KOPT-K1 (cell line): ENCODE data around the gene FXR2.

Experiments used
- H3K27ac ChIP-seq: fragments of 200-600 bp; sonication (generic); 2 replicates; pipeline ENCODE4 v1.5.1; 2016; ENCODE audit warnings: antibody characterized with exemption, mild to moderate bottlenecking, low read depth, low read length; ENCODE audit not compliant: poor library complexity, severe bottlenecking
- H3K36me3 ChIP-seq: fragments of 200-600 bp; sonication (generic); 2 replicates; pipeline ENCODE4 v1.5.1; 2017; ENCODE audit warnings: antibody characterized with exemption, mild to moderate bottlenecking, low read length, moderate library complexity; ENCODE audit not compliant: insufficient read depth
- H3K9me3 ChIP-seq: fragments of 200-600 bp; sonication (generic); 2 replicates; pipeline ENCODE4 v1.5.1; 2017; ENCODE audit warnings: antibody characterized with exemption, low read length, mild to moderate bottlenecking; ENCODE audit not compliant: insufficient read depth, poor library complexity, severe bottlenecking

Gene FXR2

GRCh38 chr17:7557775-7558543 lies 56.7 kb downstream of the FXR2 start:
- H3K36me3 ChIP-seq, result peaks cover 2% of the 10 kb centered on the region; the same call in 1 of the 2 replicates
- H3K27ac ChIP-seq, result no peak overlapping the region
- H3K9me3 ChIP-seq, result no peaks in the 10 kb centered on the region

DNA sequence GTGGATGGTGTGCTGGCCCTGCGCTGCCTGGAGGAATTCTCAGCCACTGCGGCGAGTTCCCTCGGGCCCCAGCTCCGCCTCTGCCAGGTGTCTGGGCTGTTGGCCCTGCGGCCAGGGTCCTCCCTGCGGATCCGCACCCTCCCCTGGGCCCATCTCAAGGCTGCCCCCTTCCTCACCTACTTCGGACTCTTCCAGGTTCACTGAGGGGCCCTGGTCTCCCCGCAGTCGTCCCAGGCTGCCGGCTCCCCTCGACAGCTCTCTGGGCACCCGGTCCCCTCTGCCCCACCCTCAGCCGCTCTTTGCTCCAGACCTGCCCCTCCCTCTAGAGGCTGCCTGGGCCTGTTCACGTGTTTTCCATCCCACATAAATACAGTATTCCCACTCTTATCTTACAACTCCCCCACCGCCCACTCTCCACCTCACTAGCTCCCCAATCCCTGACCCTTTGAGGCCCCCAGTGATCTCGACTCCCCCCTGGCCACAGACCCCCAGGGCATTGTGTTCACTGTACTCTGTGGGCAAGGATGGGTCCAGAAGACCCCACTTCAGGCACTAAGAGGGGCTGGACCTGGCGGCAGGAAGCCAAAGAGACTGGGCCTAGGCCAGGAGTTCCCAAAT lies 57.4 kb downstream of the FXR2 start:
- no peaks in the 10 kb centered on the region for H3K36me3 ChIP-seq
- H3K27ac ChIP-seq, result no peak overlapping the region
- no peaks in the 10 kb centered on the region for H3K9me3 ChIP-seq

DNA sequence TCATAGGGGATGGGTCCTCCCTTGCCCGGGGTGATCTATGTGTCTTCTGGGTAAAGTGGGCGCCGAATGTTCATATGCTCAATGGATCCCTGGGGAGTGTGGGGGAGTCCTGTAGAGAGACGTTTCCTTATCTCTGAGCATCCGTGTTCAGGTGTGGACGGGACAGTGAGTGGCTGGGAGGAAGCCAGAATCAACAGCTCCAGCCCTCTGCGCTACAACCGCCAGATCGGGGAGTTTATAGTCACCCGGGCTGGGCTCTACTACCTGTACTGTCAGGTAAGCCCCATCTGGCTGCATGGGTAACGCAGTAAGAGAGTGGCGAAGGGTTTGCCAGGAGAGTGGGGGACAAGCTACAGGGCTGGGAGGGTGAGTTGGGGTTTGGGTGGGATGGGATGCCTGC lies 58.1 kb downstream of the FXR2 start:
- no peaks in the 10 kb centered on the region for H3K9me3 ChIP-seq
- H3K27ac ChIP-seq, result no peak overlapping the region

GRCh38 chr17:7555320-7555948 lies 59.3 kb downstream of the FXR2 start:
- H3K27ac ChIP-seq, result no peak overlapping the region
- H3K9me3 ChIP-seq, result no peaks in the 10 kb centered on the region
- H3K36me3 ChIP-seq, result no peaks in the 10 kb centered on the region

More for the DNA sequence above, 58.1 kb downstream of the FXR2 start:
- no peaks in the 10 kb centered on the region for H3K36me3 ChIP-seq

- no peaks in the 10 kb centered on the region for H3K9me3 ChIP-seq
- H3K36me3 ChIP-seq, result no peaks in the 10 kb centered on the region
- peak overlapping the region; percentile 67 for H3K27ac ChIP-seq
Observed at GRCh38 chr17:7553356-7553755, 61.3 kb downstream of the FXR2 start.

- Histone ChIP-seq H3K9me3 (no peaks in the 10 kb centered on the region), H3K27ac (peak overlapping the region; percentile 67), H3K36me3 (no peaks in the 10 kb centered on the region)
Observed at GRCh38 chr17:7552621-7553051, 62.1 kb downstream of the FXR2 start.

- Histone ChIP-seq H3K9me3 (no peaks in the 10 kb centered on the region), H3K36me3 (no peaks in the 10 kb centered on the region), H3K27ac (peak overlapping the region; percentile 67)
Observed at GRCh38 chr17:7551396-7551795, 63.3 kb downstream of the FXR2 start.

- H3K9me3 ChIP-seq, result no peaks in the 10 kb centered on the region
- peak overlapping the region; percentile 67 for H3K27ac ChIP-seq
- no peaks in the 10 kb centered on the region for H3K36me3 ChIP-seq
Observed at GRCh38 chr17:7550344-7550743, 64.4 kb downstream of the FXR2 start.

DNA sequence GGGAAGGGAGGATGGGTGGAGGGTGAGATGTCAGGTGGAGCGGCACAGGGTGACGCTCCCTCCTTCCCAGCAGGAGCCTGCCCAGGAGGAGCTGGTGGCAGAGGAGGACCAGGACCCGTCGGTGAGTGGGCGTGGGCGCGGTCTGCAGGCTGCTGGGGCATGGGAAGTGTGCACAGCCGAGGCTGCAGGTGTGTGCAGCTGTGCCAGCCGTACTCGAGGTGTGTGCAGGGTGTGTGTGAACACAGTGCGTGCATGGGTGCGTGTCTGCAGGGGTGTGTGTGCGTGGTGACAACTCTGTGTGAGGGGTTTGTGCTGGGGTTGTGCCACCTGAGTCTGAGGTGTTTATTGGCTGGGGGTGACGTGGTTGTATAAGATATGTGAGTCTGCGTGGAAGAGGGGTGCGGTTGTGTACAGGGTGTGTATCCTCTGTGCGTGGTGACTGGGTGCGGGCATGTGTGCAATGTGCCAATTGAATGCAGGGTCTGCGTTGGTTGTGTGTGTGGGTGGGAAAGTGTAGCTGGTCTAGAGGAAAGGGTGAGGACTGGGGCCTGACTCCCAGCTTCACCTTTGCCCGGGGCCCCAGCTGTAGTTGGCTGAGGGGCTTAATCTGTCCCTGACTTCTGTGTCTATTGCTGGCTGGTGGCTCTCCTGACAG lies 65.2 kb downstream of the FXR2 start:
- Histone ChIP-seq H3K9me3 (no peaks in the 10 kb centered on the region), H3K27ac (no peak overlapping the region)

GRCh38 chr17:7548585-7549400 lies 65.9 kb downstream of the FXR2 start, which contains the start of gene TNFSF12:
Gene TNFSF12, plus strand, starts transcription at chr17:7549058. Its CDS starts 96 bp downstream, at chr17:7549154.
- Histone ChIP-seq H3K27ac (peak within 1 kb of the TSS; percentile 7), H3K9me3 (no peaks in the 10 kb centered on the region), H3K36me3 (no peaks in the 10 kb centered on the region)

More for the DNA sequence above, 65.2 kb downstream of the FXR2 start:
- H3K36me3 ChIP-seq, result no peaks in the 10 kb centered on the region

DNA sequence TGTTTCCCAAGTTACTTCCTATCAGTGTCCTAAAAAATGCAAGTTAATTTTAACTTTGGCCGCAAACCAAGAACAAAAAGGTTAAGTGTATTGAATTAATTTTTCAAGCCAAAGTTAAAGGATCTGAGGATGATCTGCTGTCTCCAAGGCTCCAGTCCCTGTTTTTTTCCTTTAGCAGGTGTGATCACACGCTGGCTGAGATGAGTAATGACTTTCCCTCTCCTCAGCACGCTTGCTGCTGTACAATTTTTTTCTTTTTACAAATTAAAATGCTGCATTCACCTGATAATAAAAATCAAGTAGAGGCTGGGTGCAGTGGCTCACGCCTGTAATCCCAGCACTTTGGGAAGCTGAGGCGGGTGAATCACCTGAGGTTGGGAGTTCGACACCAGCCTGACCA lies 69.8 kb downstream of the FXR2 start:
- Histone ChIP-seq H3K27ac (no peak overlapping the region), H3K9me3 (no peaks in the 10 kb centered on the region), H3K36me3 (no peaks in the 10 kb centered on the region)
